Kidney (tissue), 14 donors: ENCODE results near the gene GPR150. TPM values are rescaled to one million over a fixed set of nuclear protein-coding genes. Genes with fewer than 3 reads are reported as not detected.

Source experiments
- DNase-seq, 5 donors: peaks; one replicate each; pipeline ENCODE4 v3.0.0-alpha.2; 2013 to 2020
- FAIRE-seq: peaks from 2 replicates; lab custom pipeline; 2012; peaks lifted over from hg19 to GRCh38; lab: Jason Lieb, UNC
- H3K27ac ChIP-seq, 2 donors: one replicate each; pipeline ENCODE4 v1.7.0; 2013; ENCODE audit warnings: low read depth in 2 of 2, low read length in 2 of 2, inconsistent platforms in 1 of 2
- H3K27me3 ChIP-seq: one replicate; pipeline ENCODE4 v1.7.1; 2013; ENCODE audit warnings: low read length, inconsistent platforms; ENCODE audit not compliant: control insufficient read depth, insufficient read depth
- H3K36me3 ChIP-seq, 3 donors: one replicate each; pipeline versions ENCODE4 v1.7.0 to v1.7.1; 2013; ENCODE audit warnings: low read length in 3 of 3, control low read depth in 1 of 3, inconsistent platforms in 1 of 3; ENCODE audit not compliant: insufficient read depth in 3 of 3, control insufficient read depth in 2 of 3
- H3K4me1 ChIP-seq, 3 donors: one replicate each; pipeline versions ENCODE4 v1.7.0 to v1.7.1; 2013; ENCODE audit warnings: low read length in 3 of 3, inconsistent platforms in 1 of 3, low read depth in 1 of 3; ENCODE audit not compliant: control insufficient read depth in 2 of 3, insufficient read depth in 2 of 3
- H3K4me3 ChIP-seq, 3 donors: one replicate each; pipeline versions ENCODE4 v1.7.0 to v1.8.1; 2013; ENCODE audit warnings: low read length in 3 of 3, control low read depth in 1 of 3, inconsistent platforms in 1 of 3
- H3K9ac ChIP-seq, 3 donors: one replicate each; pipeline versions ENCODE4 v1.7.0 to v1.7.1; 2013; ENCODE audit warnings: low read length in 3 of 3, control low read depth in 1 of 3, inconsistent platforms in 1 of 3
- H3K9me3 ChIP-seq, 3 donors: one replicate each; pipeline versions ENCODE4 v1.7.0 to v1.7.1; 2013; ENCODE audit warnings: low read length in 3 of 3, control low read depth in 1 of 3, inconsistent platforms in 1 of 3; ENCODE audit not compliant: control insufficient read depth in 2 of 3, insufficient read depth in 1 of 3
- intact Hi-C: fragments of 100-400 bp; cut with DNase I; formaldehyde crosslinking; loops from one replicate; pipeline ENCODE4 v1.11.1; 2022
- polyA plus RNA-seq: library from polyadenylated mRNA; stranded (reverse); fragments of 350-450 nt; fragmentation: Illumina TruSeq; extraction: RNeasy Lipid Tissue Mini Kit (QIAGEN cat#74804); gene quantifications from one replicate; pipeline ENCODE4 v1.2.3, GENCODE V29; 2014; ENCODE audit warnings: low read depth, low replicate concordance; ENCODE audit not compliant: insufficient read depth
- total RNA-seq: library from RNA; stranded (reverse); fragmentation: NEBNext Ultra II Directional; extraction: Animal tissue kit (Norgen Biotek cat#: 25700); gene quantifications from one replicate; pipeline ENCODE4 v1.2.1, GENCODE V29; 2021
- TF ChIP-seq, protein P1 (sequence below): IDR thresholded peaks from 3 replicates; pipeline ENCODE4 v1.5.1; 2012; ENCODE audit warnings: mild to moderate bottlenecking, moderate library complexity, borderline replicate concordance; ENCODE audit not compliant: insufficient read depth; ENCODE audit errors: extremely low read depth
- donor health status: control.
- donor health status: control.
- donor health status: control.
- donor health status: control.
- donor health status: control.
- donor health status: DM: yes; HTN: yes; CAD: no.
- donor health status: Normal renal cell carcinoma (clear cell type).

The GPR150 gene
- total and polyA plus RNA-seq, 2 donors from 2014 or later = 0.16 to 0.19 TPM

DNA sequence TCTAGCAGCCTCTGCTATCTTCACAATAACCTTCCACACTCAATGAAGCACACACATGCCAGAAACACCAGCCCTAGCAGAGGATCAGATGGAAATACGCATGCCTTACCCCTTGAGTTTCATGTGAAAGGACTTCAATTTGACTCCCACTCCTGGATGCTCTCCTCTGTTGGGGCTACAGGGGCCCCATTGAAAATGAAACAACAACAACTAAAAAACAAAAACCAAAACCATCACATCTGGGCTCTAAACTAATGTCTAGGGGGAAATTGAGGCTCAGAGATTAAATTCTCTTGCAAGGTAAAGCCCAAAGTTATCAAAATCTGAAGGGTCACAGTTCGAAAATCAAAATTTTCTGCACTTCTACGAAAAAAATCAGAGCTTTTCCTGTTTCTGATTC lies 18.7 kb downstream of the GPR150 start:
- TF ChIP-seq, protein P1, sequence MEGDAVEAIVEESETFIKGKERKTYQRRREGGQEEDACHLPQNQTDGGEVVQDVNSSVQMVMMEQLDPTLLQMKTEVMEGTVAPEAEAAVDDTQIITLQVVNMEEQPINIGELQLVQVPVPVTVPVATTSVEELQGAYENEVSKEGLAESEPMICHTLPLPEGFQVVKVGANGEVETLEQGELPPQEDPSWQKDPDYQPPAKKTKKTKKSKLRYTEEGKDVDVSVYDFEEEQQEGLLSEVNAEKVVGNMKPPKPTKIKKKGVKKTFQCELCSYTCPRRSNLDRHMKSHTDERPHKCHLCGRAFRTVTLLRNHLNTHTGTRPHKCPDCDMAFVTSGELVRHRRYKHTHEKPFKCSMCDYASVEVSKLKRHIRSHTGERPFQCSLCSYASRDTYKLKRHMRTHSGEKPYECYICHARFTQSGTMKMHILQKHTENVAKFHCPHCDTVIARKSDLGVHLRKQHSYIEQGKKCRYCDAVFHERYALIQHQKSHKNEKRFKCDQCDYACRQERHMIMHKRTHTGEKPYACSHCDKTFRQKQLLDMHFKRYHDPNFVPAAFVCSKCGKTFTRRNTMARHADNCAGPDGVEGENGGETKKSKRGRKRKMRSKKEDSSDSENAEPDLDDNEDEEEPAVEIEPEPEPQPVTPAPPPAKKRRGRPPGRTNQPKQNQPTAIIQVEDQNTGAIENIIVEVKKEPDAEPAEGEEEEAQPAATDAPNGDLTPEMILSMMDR = no peak
- Histone ChIP-seq H3K9ac (no peak overlapping the region), H3K36me3 (no peaks in the 10 kb centered on the region), H3K27ac (no peak overlapping the region), H3K4me3 (no peak overlapping the region), H3K9me3 (no peaks in the 10 kb centered on the region), H3K27me3 (no peaks in the 10 kb centered on the region), H3K4me1 (no peaks in the 10 kb centered on the region)
- FAIRE-seq (no peak), DNase-seq (no peak)
- intact Hi-C loops = no loop called here

DNA sequence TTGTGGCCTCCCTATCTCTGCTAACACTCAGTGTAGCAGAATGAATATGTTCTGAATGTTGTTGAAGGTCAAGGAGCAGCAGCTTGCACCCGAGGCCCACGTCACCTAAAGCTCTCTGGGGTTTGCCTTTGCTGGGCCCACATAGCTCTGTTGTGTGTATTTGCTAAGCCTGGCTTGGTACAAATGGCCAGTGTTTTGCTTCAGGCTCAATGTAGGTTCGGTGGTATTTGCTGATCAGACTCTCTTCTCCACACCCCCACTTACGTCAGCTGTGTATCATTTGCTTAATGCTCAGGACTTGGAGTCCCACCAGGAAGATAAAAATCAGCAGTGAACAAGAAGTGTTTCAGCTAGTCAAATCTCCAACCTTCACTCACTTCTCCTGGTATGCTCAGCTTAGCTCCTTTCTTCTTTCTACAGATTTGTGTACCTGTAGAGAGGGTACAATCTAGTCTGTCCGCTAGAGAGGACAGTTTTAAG lies 21.9 kb downstream of the GPR150 start:
- no peaks in the 10 kb centered on the region for H3K9me3 ChIP-seq
- H3K36me3 ChIP-seq = no peaks in the 10 kb centered on the region
- no peaks in the 10 kb centered on the region for H3K27me3 ChIP-seq
- peak overlapping the region in 1 of 3 donors; percentile 35 for H3K9ac ChIP-seq
- no peak for DNase-seq
- H3K27ac ChIP-seq = peak overlapping the region; percentile 39 to 69
- H3K4me3 ChIP-seq = no peak overlapping the region
- TF ChIP-seq, protein P1 = no peak
- peaks cover 0 to 5% (median 0%) of the 10 kb centered on the region in 3 donors for H3K4me1 ChIP-seq
- no peak for FAIRE-seq
- intact Hi-C loops = loop anchor here (5.0 kb wide), 1 partner anchor 206 kb away; no protein-coding TSS in a partner anchor

DNA sequence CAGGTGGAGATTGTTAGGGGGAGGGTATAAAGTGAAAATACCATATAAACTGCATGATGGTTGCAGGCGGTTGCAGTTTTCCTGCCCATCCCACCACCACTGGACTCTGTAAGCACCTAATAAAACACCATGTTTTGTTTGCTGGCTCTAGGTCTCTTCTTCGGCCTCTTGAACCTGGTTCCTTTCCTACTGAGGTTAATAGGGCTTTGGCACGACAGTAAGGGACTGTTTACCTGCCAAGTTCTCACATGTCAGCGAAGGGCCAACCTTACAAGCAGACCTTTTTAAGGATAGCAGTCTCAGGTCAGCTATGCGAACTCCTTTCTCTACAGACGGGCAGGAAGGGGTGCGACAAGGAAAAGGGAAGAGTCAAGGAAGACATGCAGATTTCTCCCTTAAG lies 23.3 kb downstream of the GPR150 start:
- Histone ChIP-seq H3K36me3 (no peaks in the 10 kb centered on the region), H3K9me3 (no peaks in the 10 kb centered on the region), H3K9ac (no peak overlapping the region), H3K27ac (no peak overlapping the region), H3K4me1 (peaks cover 0 to 10% (median 8%) of the 10 kb centered on the region in 3 donors), H3K27me3 (no peaks in the 10 kb centered on the region), H3K4me3 (no peak overlapping the region)
- intact Hi-C loops = loop anchor here (5.0 kb wide), 1 partner anchor 204 kb away; no protein-coding TSS in a partner anchor
- DNase-seq (no peak), FAIRE-seq (no peak)
- TF ChIP-seq, protein P1 = no peak
